Measurements from ENCODE around the gene VPS18. TPM values are rescaled to one million over a fixed set of nuclear protein-coding genes. Genes with fewer than 3 reads are reported as not detected.

VPS18 gene
- total RNA-seq, 1 donor from 2014 or later = 26.2 TPM

- TF ChIP-seq CTCF (IDR thresholded peaks at IDR 0.05) = no peak
- Mint-ChIP-seq H3K27ac (no peak overlapping the region), H3K9me3 (no peaks in the 10 kb centered on the region), H3K4me1 (peaks cover 4% of the 10 kb centered on the region), H3K36me3 (ENCODE audit: low read depth) (no peaks in the 10 kb centered on the region), H3K4me3 (no peak overlapping the region), H3K27me3 (no peaks in the 10 kb centered on the region)
- ATAC-seq (ENCODE audit: low read depth) (no peak), DNase-seq (no peak)
- intact Hi-C loops (cut with micrococcal nuclease) = no loop called here
- CTCF ChIA-PET = interaction anchor here (0.9 kb wide), 1 partner anchor 17 kb away, joined by 3 read pairs; no protein-coding TSS in a partner anchor
- POLR2A ChIA-PET = no interaction called here
These were observed 19.8 kb downstream of the VPS18 start for GRCh38 chr15:40914013-40914412.

GRCh38 chr15:40914486-40914885, 20.2 kb downstream of the VPS18 start:
- POLR2A ChIA-PET = no interaction called here
- intact Hi-C loops (cut with micrococcal nuclease) = no loop called here

GRCh38 chr15:40915116-40915661, 20.9 kb downstream of the VPS18 start:
- H3K27ac Mint-ChIP-seq = no peak overlapping the region
- no peak for DNase-seq
- POLR2A ChIA-PET = no interaction called here
- ATAC-seq (ENCODE audit: low read depth) = no peak
- intact Hi-C loops (cut with micrococcal nuclease) = no loop called here
- H3K27me3 Mint-ChIP-seq = no peaks in the 10 kb centered on the region
- peaks cover 4% of the 10 kb centered on the region for H3K4me1 Mint-ChIP-seq
- H3K4me3 Mint-ChIP-seq = no peak overlapping the region
- no peaks in the 10 kb centered on the region for H3K36me3 Mint-ChIP-seq (ENCODE audit: low read depth)
- CTCF ChIA-PET = interaction anchor here (0.6 to 0.9 kb wide), 3 partner anchors 11 to 109 kb away, joined by 3 read pairs; no protein-coding TSS in a partner anchor
- H3K9me3 Mint-ChIP-seq = no peaks in the 10 kb centered on the region
- no peak for TF ChIP-seq CTCF (IDR thresholded peaks at IDR 0.05)

More at GRCh38 chr15:40914486-40914885, 20.2 kb downstream of the VPS18 start:
- H3K36me3 Mint-ChIP-seq (ENCODE audit: low read depth) = no peaks in the 10 kb centered on the region
- no peaks in the 10 kb centered on the region for H3K9me3 Mint-ChIP-seq
- H3K27ac Mint-ChIP-seq = no peak overlapping the region
- TF ChIP-seq CTCF (IDR thresholded peaks at IDR 0.05) = no peak
- DNase-seq (no peak), ATAC-seq (ENCODE audit: low read depth) (no peak)
- CTCF ChIA-PET = interaction anchor here (0.6 to 0.9 kb wide), 3 partner anchors 11 to 110 kb away, joined by 3 read pairs; no protein-coding TSS in a partner anchor
- peaks cover 4% of the 10 kb centered on the region for H3K4me1 Mint-ChIP-seq
- H3K4me3 Mint-ChIP-seq = no peak overlapping the region
- no peaks in the 10 kb centered on the region for H3K27me3 Mint-ChIP-seq

- ATAC-seq (ENCODE audit: low read depth) = no peak
- H3K4me3 Mint-ChIP-seq = no peak overlapping the region
These were observed 21.4 kb downstream of the VPS18 start for GRCh38 chr15:40915679-40916078.

GRCh38 chr15:40917585-40917984, 23.3 kb downstream of the VPS18 start:
- no peak for DNase-seq
- no peak for ATAC-seq (ENCODE audit: low read depth)
- no peak for TF ChIP-seq CTCF (IDR thresholded peaks at IDR 0.05)
- intact Hi-C loops (cut with micrococcal nuclease) = no loop called here
- ChIA-PET POLR2A (interaction anchor here (0.8 kb wide), 1 partner anchor 9 kb away, joined by 5 read pairs; no protein-coding TSS in a partner anchor), CTCF (no interaction called here)
- Mint-ChIP-seq H3K27ac (no peak overlapping the region), H3K36me3 (ENCODE audit: low read depth) (no peaks in the 10 kb centered on the region), H3K9me3 (no peaks in the 10 kb centered on the region), H3K27me3 (no peaks in the 10 kb centered on the region), H3K4me1 (no peaks in the 10 kb centered on the region), H3K4me3 (no peak overlapping the region)

More at GRCh38 chr15:40915679-40916078, 21.4 kb downstream of the VPS18 start:
- CTCF ChIA-PET = no interaction called here
- Mint-ChIP-seq H3K9me3 (no peaks in the 10 kb centered on the region), H3K27ac (no peak overlapping the region), H3K27me3 (no peaks in the 10 kb centered on the region), H3K4me1 (peaks cover 4% of the 10 kb centered on the region), H3K36me3 (ENCODE audit: low read depth) (no peaks in the 10 kb centered on the region)
- intact Hi-C loops (cut with micrococcal nuclease) = no loop called here
- POLR2A ChIA-PET = no interaction called here
- TF ChIP-seq CTCF (IDR thresholded peaks at IDR 0.05) = no peak
- no peak for DNase-seq

All from activated B cell treated with CpG ODN at 0.5 μM for 24 hours (primary cell).